OCI-M2 (cell line): ENCODE measurements around the gene PLXND1.
"Not testable (repeated sequence)": the region's sequence is repeated elsewhere in the genome, so short reads cannot be mapped to it uniquely, and the experiment has no call there.

Source experiments
- DNase-seq: peaks from one replicate; lab custom pipeline; 2025; ENCODE audit not compliant: unreplicated experiment; lab: John Stamatoyannopoulos, UW

Gene PLXND1

DNA sequence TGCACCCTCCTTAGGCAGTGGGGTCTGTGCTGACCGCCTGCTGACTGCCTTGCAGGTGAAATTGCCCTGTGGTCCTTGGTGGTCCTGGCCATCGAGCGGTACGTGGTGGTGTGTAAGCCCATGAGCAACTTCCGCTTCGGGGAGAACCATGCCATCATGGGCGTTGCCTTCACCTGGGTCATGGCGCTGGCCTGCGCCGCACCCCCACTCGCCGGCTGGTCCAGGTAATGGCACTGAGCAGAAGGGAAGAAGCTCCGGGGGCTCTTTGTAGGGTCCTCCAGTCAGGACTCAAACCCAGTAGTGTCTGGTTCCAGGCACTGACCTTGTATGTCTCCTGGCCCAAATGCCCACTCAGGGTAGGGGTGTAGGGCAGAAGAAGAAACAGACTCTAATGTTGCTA, 75.7 kb downstream of the PLXND1 start:
- no peak for DNase-seq

DNA sequence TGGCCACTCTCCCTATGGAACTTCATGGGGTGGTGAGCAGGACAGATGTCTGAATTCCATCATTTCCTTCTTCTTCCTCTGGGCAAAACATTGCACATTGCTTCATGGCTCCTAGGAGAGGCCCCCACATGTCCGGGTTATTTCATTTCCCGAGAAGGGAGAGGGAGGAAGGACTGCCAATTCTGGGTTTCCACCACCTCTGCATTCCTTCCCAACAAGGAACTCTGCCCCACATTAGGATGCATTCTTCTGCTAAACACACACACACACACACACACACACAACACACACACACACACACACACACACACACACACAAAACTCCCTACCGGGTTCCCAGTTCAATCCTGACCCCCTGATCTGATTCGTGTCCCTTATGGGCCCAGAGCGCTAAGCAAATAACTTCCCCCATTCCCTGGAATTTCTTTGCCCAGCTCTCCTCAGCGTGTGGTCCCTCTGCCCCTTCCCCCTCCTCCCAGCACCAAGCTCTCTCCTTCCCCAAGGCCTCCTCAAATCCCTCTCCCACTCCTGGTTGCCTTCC, 76.2 kb downstream of the PLXND1 start:
- DNase-seq = no peak

DNA sequence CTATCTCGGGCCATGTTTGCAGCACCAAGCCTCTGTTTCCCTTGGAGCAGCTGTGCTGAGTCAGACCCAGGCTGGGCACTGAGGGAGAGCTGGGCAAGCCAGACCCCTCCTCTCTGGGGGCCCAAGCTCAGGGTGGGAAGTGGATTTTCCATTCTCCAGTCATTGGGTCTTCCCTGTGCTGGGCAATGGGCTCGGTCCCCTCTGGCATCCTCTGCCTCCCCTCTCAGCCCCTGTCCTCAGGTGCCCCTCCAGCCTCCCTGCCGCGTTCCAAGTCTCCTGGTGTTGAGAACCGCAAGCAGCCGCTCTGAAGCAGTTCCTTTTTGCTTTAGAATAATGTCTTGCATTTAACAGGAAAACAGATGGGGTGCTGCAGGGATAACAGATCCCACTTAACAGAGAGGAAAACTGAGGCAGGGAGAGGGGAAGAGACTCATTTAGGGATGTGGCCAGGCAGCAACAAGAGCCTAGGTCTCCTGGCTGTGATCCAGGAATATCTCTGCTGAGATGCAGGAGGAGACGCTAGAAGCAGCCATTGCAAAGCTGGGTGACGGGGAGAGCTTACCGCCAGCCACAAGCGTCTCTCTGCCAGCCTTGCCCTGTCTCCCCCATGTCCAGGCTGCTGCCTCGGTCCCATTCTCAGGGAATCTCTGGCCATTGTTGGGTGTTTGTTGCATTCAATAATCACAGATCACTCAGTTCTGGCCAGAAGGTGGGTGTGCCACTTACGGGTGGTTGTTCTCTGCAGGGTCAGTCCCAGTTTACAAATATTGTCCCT, 76.9 kb downstream of the PLXND1 start:
- no peak for DNase-seq

DNA sequence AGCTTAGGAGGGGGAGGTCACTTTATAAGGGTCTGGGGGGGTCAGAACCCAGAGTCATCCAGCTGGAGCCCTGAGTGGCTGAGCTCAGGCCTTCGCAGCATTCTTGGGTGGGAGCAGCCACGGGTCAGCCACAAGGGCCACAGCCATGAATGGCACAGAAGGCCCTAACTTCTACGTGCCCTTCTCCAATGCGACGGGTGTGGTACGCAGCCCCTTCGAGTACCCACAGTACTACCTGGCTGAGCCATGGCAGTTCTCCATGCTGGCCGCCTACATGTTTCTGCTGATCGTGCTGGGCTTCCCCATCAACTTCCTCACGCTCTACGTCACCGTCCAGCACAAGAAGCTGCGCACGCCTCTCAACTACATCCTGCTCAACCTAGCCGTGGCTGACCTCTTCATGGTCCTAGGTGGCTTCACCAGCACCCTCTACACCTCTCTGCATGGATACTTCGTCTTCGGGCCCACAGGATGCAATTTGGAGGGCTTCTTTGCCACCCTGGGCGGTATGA, 77.8 kb downstream of the PLXND1 start, which contains the start of gene RHO:
Gene RHO, plus strand, starts transcription at position 51 of the 512 bp plus-strand sequence. Its CDS starts 95 bp downstream, at position 146.
- DNase-seq = no peak

DNA sequence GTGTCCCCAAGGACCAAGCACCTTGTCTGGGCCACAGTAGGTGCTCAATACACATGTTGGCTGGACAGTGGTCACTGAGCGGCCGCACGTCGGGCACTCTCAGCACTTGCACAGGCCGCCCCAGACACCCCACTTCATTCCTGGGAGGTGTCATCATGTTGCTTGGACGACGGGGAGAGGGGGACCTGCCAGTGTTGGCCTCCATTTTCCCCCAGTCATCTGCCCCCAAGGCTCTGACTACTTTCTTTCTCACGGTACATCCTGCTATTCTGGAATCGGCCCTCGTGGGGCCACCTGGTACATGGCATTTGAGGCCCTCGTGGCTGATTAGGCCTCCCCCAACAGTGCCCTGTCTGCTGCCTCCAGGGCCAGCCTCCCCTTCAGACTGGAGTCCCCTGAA, 79.2 kb downstream of the PLXND1 start:
- DNase-seq = no peak

DNA sequence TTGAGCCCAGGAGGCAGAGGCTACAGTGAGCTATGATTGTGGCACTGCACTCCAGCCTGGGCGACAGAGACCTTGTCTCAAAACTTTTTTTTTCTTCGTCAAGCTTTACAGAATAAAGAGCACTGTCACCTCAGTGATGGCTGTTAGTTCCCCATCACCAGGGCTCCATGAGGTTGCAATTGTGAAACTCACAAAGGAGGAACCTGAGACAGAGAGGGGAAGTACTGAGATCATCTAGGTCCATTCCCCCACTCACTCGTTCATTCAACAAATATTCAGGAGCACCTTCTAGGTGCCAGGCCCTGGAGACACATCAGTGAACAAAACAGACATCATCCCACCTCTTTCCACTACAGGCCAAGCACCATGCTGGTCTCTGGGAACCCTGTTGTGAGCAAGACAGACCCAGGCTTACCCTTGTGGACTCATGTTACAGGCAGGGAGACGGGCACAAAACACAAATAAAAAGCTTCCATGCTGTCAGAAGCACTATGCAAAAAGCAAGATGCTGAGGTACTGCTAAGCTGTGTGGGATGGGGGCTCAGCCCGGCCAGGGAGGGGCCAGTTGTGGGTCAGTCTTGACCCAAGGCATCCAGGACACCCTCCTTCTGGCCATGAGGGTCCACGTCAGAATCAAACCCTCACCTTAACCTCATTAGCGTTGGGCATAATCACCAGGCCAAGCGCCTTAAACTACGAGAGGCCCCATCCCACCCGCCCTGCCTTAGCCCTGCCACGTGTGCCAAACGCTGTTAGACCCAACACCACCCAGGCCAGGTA, 80.2 kb downstream of the PLXND1 start:
- no peak for DNase-seq

DNA sequence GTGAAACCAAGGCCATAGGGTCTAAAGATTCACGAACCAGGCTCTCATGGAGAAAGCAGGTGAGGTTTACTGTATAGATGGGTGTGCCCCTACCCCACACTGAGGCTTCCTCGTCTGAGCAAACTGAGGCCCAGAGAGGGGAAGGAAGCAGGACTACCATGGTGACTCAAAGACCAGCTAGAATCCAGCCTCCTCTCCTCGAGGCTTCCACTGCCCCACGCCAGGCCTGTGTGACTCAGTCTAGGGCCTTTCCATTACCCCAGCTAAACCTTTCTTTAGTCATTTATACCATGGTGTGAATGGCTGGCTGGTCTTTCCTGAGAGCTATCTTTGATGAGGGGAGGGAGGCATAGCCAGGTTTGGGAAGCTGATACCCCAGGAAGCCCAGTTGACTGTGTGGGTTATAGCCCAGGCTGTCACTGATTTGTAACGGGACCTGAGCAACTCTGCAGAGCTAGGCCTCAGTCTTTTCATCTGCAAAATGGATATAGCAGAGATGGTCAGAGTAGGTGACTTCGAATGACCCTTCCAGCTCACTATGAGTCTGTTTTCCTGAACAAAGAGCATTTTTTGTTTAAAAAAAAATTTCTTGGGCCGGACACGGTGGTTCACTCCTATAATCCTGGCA, 81.0 kb downstream of the PLXND1 start:
- DNase-seq = no peak

DNA sequence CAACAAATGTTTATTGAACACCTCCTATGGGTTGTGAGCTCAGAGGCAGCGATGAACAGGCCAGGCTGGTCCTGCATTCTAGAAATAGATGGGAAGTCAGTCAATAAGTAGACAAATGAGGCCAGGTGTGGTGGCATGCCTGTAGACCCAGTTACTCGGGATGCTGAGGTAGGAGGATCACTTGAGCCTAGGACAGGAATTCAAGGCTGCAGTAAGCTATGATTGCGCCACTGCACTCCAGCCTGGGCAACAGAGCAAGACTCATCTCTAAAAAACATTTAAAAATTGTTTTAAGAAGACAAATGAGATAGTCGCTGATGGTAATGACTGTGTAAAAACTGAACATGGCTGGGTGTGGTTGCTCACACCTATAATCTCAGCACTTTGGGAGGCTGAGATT, 82.4 kb downstream of the PLXND1 start:
- DNase-seq = no peak

DNA sequence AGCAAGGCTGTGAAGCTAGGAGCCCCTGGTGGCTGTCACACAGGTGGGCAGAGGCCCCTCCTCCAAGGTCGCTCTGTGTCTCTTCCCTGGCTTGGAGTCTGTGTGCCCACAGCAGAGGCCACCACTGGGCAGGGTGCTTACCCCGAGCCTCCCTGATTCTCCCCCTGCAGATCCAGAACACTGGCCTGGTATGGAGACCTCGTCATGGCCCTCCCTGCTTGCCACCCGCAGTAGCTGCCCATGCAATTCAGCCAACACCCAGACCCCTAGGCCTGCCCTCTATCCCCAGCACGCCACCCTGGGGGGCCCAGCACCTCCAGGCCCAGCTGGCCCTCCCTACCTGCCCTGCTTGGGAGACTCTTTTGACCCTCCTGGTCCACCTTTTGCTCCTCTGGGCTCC, 83.5 kb downstream of the PLXND1 start:
- no peak for DNase-seq

DNA sequence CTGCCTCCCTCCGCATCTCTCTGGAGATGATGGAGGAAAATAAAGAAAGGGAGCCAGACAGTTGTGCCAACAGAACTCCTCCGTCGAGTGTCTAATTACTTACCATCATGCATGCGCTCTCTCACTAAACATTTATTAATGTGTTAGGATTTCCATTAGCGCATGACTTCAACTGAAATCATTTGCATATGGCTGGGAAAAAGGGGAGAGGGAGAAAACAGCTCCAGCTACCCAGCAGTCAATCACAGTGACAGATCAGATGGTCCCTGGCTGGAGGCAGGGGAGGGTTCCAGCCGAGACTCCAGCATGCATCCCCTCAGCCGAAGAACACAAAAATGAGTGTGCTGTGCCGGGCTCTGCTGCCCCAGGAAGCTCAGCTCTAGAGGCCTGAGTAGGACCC, 84.9 kb downstream of the PLXND1 start:
- no peak for DNase-seq

DNA sequence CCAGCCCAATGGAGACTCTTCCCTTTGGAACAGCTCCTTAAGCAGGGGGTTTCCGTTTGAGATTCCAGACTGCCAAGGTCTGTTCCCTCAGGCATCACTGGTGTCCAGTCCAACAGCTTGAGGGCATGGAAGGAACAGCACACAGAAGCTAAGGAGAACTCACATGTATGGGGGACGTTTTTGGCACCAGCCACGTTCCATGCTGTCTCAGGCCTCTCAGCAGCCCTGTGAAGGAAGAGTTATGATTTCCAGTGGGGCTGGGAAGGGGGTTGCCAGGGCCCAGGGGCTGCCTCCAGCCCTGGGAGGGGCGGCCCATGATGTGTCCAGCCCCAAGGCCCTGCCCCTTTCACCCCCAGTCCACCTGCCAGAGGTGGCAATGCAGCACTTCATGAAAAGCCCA, 85.5 kb downstream of the PLXND1 start:
- no peak for DNase-seq

DNA sequence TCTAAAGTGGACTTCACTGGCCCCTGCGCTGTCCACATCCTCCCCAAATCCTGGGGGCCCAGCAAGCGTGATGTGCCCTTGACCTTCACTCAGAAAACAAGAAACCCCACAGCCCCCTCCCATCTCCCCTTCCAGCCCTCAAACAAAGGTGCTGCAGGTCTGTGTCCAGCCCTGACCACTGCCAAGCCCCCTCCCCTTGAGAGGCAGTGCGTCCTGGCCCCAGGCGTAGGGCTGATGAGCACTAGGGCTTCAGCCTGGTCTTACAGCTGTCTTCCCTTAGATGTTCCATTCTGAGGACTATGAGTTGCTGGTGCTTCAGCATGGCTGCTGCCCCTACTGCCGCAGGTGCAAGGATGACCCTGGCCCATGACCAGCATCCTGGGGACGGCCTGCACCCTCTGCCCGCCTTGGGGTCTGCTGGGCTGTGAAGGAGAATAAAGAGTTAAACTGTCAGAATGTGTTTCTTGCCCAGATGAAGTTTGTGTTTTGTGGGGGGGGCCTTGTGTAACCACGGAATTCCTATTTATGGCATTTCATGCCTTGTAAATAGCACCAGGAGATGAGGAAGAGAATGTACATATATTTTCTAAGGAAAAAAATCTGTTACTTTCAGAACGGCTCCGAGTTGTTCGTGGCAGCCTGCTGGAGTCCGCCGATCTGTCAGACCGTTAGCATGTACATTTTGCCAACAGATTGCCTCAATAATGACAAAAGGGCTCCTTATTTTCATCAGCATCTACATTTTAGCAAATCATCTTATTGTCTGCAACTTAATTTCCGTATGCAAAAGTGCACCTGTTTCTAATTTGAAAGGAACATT, 86.4 kb downstream of the PLXND1 start:
- DNase-seq = no peak

DNA sequence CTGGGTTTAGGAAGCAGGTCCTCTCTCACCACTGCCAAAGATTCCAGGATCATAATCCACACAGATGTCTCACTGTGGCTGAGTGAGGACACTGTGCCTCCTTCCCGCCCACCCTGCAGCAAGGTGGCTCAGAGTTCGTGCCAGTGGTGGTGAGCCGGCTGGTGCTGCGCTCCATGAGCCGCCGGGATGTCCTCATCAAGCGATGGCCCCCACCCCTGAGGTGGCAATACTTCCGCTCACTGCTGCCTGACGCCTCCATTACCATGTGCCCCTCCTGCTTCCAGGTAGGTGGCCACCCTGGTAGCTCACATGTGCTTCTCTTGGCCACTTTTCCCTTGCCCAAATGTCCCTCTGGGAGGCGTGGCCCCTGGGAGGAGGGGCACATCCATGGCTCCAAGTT, 87.0 kb downstream of the PLXND1 start:
- DNase-seq = no peak

DNA sequence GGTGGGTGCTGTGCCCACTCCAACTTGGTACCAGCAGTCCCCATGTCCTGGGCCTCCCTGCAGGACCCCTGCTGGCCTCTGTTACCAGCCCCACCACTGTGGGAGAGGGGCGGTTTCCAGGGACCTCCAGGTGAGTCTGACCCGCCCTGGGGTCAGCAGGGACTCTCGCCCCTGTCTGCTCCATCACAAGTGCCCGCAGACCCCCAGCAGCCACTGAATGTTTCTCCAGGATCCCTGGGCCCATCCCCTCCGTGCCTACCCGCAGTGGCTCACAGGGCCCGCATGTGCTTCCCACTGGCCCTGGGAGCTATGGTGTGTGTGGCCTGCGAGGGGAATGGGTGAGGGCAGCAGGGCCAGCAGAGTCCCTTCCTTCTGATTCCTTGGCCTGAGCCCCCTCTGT, 87.9 kb downstream of the PLXND1 start:
- DNase-seq = no peak

DNA sequence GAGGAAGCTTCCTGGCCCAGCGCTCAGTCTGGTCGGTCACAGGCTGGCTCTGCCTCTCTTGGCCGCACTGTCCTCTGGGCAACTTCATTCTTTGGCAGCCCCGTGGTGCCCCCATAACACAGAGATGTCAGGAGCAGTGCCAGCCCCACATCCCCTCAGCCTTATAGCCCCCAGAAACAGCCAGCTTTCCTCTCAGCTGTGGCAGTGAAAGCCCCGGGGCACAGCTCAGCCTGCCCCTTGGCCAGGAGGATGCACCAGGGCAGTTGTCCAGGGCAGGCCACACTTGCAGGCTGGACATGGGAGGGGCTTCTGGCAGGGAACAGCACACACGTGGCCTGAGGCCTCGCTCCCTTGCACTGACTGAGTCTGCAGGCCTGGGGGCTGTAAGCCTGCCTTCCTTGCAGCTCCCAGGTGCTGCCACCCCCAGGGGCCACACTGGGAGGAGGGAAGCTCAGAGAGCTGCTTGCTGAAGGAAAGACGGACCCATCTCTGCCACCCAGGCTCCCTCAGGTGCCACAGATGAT, 88.4 kb downstream of the PLXND1 start:
- no peak for DNase-seq

DNA sequence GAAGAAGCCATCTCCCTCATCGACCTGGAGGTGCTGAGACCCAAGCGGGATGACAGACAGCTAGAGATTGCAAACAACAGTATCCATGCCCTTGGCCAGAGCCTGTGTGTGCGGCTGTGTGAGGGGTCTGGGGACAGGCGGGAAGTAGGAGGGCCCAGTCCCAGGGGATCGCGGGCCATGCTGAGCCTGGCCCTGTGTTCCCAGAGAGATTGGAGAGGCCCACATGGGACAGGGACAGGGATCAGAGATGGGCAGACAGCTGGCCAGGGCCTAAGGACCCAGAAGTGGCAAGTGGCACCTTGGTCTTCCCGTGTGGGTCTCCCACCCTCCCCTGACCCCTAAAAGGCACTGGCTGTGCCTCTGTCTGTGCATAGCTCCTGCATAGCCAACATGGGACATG, 89.0 kb downstream of the PLXND1 start:
- no peak for DNase-seq

DNA sequence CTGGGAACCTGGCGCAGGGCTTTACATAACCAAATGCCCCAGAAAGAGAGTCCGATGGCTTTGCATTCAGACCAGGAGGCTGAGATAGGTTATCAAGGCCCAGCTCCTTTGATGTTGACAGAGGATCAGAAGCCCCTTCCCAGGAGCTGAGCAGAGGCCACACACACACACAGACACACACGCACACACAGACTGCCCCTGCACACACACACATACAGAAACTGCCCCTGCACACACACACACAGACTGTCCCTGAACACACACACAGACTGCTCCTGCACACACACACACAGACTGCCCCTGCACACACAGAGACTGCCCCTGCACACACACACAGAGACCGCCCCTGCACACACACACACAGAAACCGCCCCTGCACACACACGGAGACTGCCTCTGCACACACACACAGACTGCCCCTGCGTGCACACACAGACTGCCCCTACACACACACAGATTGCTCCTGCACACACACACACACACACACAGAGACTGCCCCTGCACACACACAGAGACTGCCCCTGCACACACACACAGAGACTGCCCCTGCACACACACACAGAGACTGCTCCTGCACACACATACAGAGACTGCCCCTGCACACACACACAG, 90.5 kb downstream of the PLXND1 start:
- not testable (repeated sequence) for DNase-seq

DNA sequence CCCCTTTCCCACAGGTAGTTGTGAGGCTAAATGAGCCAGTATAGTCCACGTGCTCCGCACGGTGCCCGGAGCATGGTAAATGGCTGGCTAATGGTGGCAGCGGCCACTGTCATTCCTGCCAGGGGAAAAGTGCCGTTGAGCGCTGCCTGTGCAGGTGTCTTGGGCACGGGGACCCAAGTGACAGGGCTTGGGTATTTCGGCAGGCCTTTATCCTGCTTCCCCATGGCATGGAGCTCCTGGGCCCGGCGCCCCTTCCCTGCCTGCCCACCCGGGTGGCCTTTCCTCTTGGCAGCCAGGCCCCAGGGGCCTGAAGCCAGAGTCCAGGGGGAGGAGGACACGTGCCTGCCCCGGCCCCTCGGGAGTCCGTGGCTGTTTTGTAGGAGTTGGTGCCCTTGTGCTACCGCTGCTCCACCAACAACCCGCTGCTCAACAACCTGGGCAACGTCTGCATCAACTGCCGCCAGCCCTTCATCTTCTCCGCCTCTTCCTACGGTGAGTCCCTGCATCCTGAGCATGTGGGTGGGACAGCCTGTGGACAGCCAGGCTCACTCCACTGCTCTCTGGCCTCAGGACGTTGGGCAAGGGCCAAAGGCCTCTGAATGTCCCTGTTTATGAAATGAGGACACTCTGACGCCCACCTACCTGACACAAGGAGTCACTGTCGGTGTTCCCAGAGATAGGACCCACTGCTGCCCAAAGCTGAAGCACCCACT, 91.2 kb downstream of the PLXND1 start:
- DNase-seq = not testable (repeated sequence)

DNA sequence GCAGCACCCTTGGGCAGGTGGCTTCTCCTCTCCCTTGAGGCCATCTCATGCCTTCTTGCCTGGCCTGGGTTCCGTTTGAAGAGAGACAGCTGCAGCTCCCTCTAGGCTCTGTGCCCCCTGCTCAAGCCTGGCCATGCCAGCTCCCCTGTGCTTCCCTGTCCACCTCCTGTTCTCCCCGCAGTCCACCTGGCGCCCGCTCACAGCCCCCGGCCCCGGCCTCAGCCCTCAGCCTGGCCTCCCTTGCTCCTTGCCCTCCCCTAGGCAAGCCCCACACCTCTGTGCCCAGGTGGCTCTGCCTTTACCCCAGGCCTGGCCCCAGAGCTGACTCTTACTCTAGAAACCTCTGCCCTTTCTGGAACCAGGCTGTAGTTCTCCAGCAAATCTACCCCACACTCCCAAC, 91.9 kb downstream of the PLXND1 start:
- no peak for DNase-seq
